Esophagus (tissue), 2 donors: ENCODE measurements around the gene ELAPOR2. TPM values are rescaled to one million over a fixed set of nuclear protein-coding genes. Genes with fewer than 3 reads are reported as not detected.
"Not testable (repeated sequence)": the region's sequence is repeated elsewhere in the genome, so short reads cannot be mapped to it uniquely, and the experiment has no call there.

Source experiments
- H3K27ac ChIP-seq, 2 donors: one replicate each; pipeline ENCODE4 v1.5.1; 2013; ENCODE audit warnings: low read depth in 2 of 2, mild to moderate bottlenecking in 2 of 2, inconsistent platforms in 1 of 2, low read length in 1 of 2, moderate library complexity in 1 of 2
- H3K27me3 ChIP-seq, 2 donors: one replicate each; pipeline ENCODE4 v1.6.1; 2013; ENCODE audit warnings: low read length in 2 of 2, control low read depth in 1 of 2, mild to moderate bottlenecking in 1 of 2; ENCODE audit not compliant: insufficient read depth in 2 of 2, control insufficient read depth in 1 of 2
- H3K36me3 ChIP-seq, 2 donors: one replicate each; pipeline ENCODE4 v1.6.1; 2013; ENCODE audit warnings: low read length in 1 of 2; ENCODE audit not compliant: control insufficient read depth in 2 of 2, insufficient read depth in 2 of 2
- H3K4me1 ChIP-seq, 2 donors: one replicate each; pipeline ENCODE4 v1.6.1; 2013; ENCODE audit warnings: low read length in 1 of 2; ENCODE audit not compliant: control insufficient read depth in 2 of 2, insufficient read depth in 2 of 2
- H3K4me3 ChIP-seq, 2 donors: one replicate each; pipeline ENCODE4 v1.5.1; 2013; ENCODE audit warnings: low read length in 2 of 2, mild to moderate bottlenecking in 2 of 2, low read depth in 1 of 2, moderate library complexity in 1 of 2
- H3K9me3 ChIP-seq, 2 donors: one replicate each; pipeline ENCODE4 v1.6.1; 2013; ENCODE audit warnings: mild to moderate bottlenecking in 2 of 2, low read depth in 1 of 2, low read length in 1 of 2, moderate library complexity in 1 of 2; ENCODE audit not compliant: control insufficient read depth in 2 of 2, insufficient read depth in 1 of 2
- WGBS, 2 donors: extraction: QIAGEN DNeasy Blood & Tissue Kit; methylation state at CpG; one replicate each; pipeline ENCODE4 v1.1.7; 2013; 5-methylcytosine and 5-hydroxymethylcytosine counted together
- polyA plus RNA-seq, 2 donors: library from polyadenylated mRNA; stranded (reverse); fragments of 200-250 nt; gene quantifications; one replicate each; pipeline ENCODE4 v1.2.3, GENCODE V29; 2013
- donor health status: healthy with polysubstance abuse.
- donor health status: Bipolar disorder and iron deficiency.

Gene ELAPOR2, protein sequence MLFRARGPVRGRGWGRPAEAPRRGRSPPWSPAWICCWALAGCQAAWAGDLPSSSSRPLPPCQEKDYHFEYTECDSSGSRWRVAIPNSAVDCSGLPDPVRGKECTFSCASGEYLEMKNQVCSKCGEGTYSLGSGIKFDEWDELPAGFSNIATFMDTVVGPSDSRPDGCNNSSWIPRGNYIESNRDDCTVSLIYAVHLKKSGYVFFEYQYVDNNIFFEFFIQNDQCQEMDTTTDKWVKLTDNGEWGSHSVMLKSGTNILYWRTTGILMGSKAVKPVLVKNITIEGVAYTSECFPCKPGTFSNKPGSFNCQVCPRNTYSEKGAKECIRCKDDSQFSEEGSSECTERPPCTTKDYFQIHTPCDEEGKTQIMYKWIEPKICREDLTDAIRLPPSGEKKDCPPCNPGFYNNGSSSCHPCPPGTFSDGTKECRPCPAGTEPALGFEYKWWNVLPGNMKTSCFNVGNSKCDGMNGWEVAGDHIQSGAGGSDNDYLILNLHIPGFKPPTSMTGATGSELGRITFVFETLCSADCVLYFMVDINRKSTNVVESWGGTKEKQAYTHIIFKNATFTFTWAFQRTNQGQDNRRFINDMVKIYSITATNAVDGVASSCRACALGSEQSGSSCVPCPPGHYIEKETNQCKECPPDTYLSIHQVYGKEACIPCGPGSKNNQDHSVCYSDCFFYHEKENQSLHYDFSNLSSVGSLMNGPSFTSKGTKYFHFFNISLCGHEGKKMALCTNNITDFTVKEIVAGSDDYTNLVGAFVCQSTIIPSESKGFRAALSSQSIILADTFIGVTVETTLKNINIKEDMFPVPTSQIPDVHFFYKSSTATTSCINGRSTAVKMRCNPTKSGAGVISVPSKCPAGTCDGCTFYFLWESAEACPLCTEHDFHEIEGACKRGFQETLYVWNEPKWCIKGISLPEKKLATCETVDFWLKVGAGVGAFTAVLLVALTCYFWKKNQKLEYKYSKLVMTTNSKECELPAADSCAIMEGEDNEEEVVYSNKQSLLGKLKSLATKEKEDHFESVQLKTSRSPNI
- polyA plus RNA-seq, result 1 to 10 TPM in 1 of 2 donors, under 1 TPM in 1; 0.86 to 1.8 TPM

DNA sequence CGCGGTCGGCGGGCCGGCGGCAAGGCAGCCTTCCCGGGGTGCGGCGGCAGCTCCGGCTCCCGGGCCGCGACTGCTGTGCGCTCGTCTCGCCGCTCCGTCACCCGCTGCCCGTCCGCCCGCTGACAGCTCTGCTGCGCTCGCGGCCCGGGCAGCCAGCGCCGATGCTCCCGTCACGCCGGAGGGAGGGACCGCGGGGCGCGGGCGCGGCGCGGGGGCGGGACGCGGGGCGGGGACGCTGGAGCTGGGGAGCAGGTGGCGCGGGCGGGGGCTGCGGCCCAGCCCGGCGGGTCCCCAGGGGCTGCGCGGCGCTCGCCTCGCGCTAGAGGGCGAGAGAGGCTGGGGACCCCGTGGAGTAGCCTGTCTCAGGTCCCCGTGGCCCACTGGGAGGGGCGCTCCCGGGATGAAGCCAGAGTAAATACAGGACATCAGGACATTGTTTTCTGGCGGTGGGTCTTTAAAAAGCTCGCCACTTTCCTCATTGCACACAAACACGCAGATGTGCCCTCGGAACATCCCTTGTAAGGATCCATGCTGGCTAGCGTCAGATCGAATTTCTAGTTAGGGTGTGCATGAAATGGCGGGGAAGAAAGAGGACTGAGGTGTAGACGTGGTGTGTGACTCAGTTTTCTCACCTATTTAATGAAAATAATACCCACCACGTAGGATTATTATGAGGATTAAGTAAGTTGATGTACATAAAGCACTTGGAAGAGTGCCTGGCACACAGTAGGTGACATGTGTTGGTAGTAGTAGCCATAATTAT is at the start of gene ELAPOR2:
Gene ELAPOR2 (minus strand): TSS at position 130 of the 763 bp plus-strand sequence. CDS start 141 bp downstream, outside the sequence.
- peak within 1 kb of the TSS; percentile 45 to 61 for H3K4me3 ChIP-seq
- no peaks in the 10 kb centered on the region for H3K36me3 ChIP-seq
- H3K4me1 ChIP-seq, result no peaks in the 10 kb centered on the region
- no peaks in the 10 kb centered on the region for H3K27me3 ChIP-seq
- H3K9me3 ChIP-seq, result no peaks in the 10 kb centered on the region
- H3K27ac ChIP-seq, result peak within 1 kb of the TSS in 1 of 2 donors; percentile 64
- 1% methylated on average over 57 to 70 of the region's 70 CpGs for WGBS, 2 donors

DNA sequence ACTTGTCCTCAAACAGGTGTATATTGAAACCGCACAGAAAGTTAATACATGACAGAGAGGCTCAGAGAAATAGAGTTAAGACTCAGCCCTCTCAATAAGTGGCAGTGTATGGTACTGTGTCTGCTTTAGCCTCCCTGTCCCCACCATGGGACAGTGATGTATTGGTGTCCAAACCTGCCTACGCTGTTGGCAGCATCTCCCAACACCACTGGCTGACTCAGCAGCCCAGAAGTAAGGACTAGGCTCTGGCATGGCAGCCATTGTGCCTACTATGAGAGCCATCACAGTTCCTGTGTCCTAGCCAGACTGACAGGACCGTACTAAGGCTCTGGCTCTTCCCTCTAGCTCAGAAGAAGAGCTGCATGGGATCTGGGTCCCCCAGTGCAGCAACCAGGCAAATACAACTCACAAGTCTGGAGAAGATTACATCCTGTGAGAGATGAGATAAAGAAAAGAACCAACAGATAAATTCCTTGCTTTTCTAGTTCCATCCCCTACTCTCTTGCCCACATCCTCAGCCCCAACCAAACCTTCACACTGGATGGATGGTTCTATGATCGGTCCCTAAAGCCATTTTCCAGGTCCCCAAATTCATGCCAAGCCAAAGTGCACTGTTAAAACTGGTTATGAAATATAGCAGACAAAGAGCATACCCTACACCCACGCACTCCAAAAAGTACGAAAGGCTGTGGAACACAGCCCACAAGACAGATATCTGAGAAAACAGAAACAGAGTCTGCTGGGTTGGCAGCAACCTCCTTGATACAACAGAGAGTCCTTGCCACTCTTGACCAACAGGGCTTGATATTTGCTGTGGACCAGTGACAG is 48.7 kb upstream of the ELAPOR2 start:
- H3K27me3 ChIP-seq, result no peaks in the 10 kb centered on the region
- no peaks in the 10 kb centered on the region for H3K9me3 ChIP-seq
- no peak overlapping the region for H3K4me3 ChIP-seq
- H3K4me1 ChIP-seq, result no peaks in the 10 kb centered on the region
- 78 to 82% methylated on average over 6 of the region's 6 CpGs for WGBS, 2 donors
- no peak overlapping the region for H3K27ac ChIP-seq
- no peaks in the 10 kb centered on the region for H3K36me3 ChIP-seq

DNA sequence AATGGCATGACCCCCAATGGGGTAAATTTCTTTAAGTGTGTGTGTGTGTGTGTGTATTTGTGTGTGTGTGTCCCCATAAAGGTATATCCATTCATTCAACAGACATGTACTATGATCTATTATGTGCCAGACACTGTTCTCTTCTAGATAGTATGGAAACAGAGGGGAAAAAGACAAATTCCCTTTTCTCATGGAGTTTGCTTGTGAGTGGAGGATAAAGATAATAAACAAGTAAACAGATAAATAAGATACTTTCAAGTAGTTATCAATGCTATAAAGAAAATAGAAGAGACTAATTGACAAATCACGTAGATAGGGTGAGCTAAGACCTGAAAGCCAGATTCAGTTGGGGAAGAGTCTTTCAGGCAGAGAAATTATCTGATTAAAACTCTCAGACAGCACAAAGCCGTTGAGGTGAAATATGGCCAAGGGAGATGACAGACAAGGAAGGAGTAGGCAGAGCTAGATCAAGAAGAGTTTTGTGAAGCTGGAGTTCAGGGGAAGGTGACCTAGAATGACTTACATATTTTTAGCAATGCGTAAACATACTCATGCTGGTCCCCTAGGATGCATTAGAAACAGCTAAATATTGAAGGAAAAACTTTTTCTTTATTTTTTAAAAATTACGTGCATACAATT is 47.6 kb upstream of the ELAPOR2 start:
- Histone ChIP-seq H3K27ac (no peak overlapping the region), H3K4me1 (no peaks in the 10 kb centered on the region)
- 65 to 72% methylated on average over 4 of the region's 4 CpGs for WGBS, 2 donors

DNA sequence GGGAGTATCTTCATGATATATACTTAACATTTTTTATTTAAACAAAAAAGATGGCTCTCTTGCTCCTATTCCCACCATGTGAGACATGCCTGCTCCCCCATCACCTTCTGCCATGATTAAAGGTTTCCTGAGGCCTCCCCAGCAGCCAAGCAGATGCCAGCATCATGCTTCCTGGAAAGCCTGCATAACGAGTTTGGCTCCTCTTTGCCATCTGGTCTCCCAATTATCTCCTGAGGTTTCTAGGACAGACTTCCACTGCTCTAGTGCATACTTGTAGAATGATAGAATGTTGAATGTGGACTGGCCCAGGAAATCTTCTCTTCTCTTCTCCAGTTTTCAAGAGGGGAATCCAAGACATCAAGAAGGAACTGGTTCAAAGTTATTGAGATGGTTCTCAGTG is 45.9 kb upstream of the ELAPOR2 start:
- Histone ChIP-seq H3K9me3 (no peaks in the 10 kb centered on the region), H3K36me3 (no peaks in the 10 kb centered on the region), H3K4me1 (no peaks in the 10 kb centered on the region), H3K27me3 (peaks cover 0 to 2% of the 10 kb centered on the region in 2 donors), H3K27ac (no peak overlapping the region), H3K4me3 (no peak overlapping the region)
- 50 to 57% methylated on average over 1 of the region's 1 CpG for WGBS, 2 donors

More for the DNA sequence above, 47.6 kb upstream of the ELAPOR2 start:
- Histone ChIP-seq H3K9me3 (no peaks in the 10 kb centered on the region), H3K27me3 (no peaks in the 10 kb centered on the region), H3K36me3 (no peaks in the 10 kb centered on the region), H3K4me3 (no peak overlapping the region)

DNA sequence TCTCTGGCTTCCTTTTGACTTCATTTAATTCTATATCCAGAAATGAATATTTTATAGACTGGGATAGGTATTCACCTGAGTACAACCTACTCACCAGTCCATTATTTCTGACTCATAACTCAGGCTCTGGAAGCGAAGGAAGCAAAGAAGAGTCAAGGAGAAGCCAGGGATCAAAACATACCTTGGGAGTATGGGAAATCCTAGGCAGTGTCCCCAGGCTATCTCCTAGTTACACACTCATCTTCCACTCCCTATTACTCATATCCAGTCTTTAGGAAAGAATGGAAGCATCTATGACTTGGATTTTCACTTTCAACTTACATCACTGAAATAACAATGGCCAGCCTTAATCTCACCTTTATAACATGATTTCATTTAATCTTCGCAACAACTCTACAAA is 40.9 kb upstream of the ELAPOR2 start:
- H3K27ac ChIP-seq, result no peak overlapping the region
- H3K27me3 ChIP-seq, result peaks cover 0 to 2% of the 10 kb centered on the region in 2 donors
- 57 to 67% methylated on average over 2 of the region's 2 CpGs for WGBS, 2 donors

DNA sequence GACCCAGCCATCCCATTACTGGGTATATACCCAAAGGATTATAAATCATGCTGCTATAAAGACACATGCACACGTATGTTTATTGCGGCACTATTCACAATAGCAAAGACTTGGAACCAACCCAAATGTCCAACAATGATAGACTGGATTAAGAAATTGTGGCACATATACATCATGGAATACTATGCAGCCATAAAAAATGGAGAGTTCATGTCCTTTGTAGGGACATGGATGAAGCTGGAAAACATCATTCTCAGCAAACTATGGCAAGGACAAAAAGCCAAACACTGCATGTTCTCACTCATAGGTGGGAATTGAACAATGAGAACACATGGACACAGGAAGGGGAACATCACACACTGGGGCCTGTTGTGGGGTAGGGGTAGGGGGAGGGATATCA is 37.9 kb upstream of the ELAPOR2 start:
- H3K4me1 ChIP-seq, H3K27me3 ChIP-seq, H3K36me3 ChIP-seq, H3K27ac ChIP-seq, H3K9me3 ChIP-seq, H3K4me3 ChIP-seq: not testable (repeated sequence)
- WGBS, 2 donors, result 100% methylated on average over 1 of the region's 2 CpGs; no CpG with 5 or more reads in 1 of the 2 donors

More for the DNA sequence above, 40.9 kb upstream of the ELAPOR2 start:
- Histone ChIP-seq H3K9me3 (no peaks in the 10 kb centered on the region), H3K4me1 (no peaks in the 10 kb centered on the region), H3K4me3 (no peak overlapping the region), H3K36me3 (no peaks in the 10 kb centered on the region)

DNA sequence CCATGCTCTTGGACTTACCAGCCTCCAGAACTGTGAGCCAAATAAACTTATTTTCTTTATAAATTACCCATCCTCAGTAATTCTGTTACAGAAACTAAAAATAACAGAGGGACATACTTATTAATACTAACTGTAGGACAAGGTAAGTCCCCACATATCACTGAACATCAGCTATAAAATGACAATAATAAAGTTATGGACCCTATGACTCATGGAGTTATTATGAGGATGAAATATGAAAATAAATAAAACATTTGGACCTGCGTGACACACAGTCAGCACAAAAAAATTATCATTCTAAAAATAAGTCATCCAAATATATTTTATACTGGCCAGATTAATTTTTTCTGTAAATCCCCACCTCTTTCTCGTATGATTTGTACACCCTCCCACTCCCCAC is 34.9 kb upstream of the ELAPOR2 start:
- H3K4me3 ChIP-seq, result no peak overlapping the region
- H3K27ac ChIP-seq, result no peak overlapping the region
- no peaks in the 10 kb centered on the region for H3K4me1 ChIP-seq
- whole genome bisulfite sequencing, 2 donors, result 73 to 74% methylated on average over 2 of the region's 2 CpGs
- H3K27me3 ChIP-seq, result no peaks in the 10 kb centered on the region
- H3K36me3 ChIP-seq, result no peaks in the 10 kb centered on the region
- H3K9me3 ChIP-seq, result no peaks in the 10 kb centered on the region

DNA sequence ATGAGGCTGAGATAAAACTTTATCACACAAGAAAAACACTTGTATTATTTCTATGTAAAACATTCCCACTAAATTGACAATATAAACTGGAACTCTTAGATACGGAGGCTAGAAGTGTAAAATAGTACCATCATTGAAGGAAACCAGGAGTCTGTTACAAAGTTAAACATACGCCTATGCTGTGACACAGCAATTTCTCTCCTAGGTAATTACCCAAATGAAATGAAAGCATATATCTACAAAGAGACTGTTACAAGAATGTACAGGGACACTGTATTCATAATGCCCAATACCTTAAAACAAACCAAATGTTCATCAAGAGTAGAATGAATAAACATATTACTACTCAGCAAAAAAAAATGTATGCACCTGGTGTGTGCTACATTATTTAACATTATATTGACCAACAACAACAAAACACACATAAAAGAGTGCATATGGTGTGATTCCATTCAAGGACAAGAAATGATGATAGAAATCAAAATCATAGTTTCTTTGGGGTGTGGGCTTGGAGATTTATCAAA is 33.2 kb upstream of the ELAPOR2 start:
- H3K27ac ChIP-seq, result no peak overlapping the region
- no peaks in the 10 kb centered on the region for H3K9me3 ChIP-seq
- H3K27me3 ChIP-seq, result no peaks in the 10 kb centered on the region
- no peak overlapping the region for H3K4me3 ChIP-seq
- no peaks in the 10 kb centered on the region for H3K36me3 ChIP-seq
- WGBS, 2 donors, result 87 to 88% methylated on average over 2 of the region's 2 CpGs
- H3K4me1 ChIP-seq, result no peaks in the 10 kb centered on the region
